ENCODE measurements around the gene SKI.

SKI gene

DNA sequence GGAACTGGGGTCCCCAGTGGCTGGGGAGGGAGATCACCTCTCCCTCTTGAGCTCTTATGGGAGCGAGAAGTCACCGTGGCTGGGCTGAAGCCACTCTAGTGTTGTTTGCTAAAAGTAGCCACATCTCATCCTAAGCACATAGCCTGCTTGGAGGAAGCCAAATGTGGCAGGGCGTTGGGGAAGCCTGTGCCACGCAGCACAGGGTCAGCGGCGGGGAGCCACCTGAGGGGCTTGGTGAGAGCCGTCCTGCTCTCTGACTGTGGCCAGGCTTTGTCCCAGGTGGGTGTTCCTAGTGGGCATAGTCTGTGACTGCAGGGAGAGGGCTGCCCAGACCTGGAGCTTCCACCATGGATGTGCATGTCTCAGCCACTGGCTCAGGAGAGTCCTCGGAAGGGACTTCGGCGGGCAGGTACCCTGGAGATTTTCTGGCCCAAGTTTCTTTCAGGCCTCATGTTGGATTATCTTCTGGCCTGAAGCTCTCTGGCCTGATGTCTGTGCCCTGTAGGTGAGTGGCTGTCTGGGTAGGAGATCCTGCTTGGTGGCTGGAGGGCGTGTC, 124.3 kb downstream of the SKI start:
- DNase-seq (ENCODE audit: low read depth) = no peak

DNA sequence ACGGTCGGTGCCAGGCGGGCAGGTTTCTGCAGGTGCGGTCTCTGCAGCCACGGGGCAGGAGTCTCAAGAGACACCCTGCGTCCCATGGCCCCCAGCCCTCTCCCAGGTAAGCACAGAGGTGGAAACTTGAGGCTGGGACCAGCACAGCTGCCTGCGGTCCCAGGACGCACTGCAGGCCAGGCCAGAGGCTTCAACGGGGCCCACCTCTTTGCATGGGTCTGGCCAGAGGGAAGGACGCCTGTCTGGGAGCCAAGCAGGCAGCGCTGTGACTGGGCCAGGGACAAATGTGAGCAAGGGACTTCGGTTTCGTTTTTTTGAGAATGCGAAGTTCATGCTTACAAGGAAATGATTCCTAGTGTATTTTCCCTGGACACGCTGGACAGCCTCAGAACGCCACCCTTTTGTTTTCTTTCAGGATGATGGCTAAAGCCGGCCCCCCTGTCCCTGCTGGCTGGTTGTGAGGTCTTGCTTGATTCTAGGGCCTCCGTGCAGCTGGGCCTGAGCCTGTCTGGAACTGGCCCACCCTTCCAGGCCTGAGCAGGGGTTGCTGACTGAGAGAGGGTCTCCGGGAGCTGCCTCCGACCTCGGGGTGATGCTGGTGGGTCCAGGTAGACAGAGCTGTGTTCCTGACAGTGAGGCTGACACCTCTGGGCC, 124.9 kb downstream of the SKI start:
- no peak for DNase-seq (ENCODE audit: low read depth)

DNA sequence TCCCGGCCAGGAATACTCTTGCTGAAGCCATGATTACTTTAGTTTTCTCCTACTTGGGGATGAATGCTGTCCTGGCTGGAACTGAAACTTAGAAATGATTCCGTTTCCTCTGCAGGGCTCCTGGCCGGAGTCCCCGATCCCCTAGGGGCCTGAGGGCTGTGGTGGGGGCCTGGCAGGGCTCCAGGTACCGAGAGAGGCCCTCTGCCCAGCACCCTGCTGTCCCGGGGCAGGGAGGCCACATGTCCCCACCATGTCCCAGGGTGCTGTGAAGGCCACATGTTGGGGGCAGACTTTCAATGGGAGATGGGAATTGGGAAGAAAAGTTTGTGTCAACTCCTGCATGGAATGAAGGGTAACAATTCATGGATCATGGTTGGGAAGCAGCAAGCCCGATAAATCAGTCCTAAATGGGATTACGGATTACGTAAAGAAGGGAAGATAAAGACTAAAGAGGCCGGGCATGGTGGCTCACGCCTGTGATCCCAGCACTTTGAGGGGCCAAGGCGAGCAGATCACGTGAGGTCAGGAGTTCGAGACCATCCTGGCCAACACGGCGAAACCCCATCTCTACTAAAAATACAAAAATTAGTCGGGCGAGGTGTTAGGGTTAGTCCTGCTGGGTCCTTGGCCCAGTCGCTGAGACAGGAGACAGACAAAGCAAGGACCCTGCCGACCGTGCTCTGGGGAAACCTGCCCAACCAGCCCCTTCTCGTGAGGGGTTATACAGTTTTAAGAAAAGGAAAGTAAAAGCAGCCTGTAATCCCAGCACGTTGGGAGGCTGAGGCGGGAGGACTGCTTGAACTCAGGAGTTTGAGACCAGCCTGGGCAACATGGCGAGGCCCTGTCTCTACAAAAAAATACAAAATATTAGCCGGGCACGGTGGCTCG, 125.7 kb downstream of the SKI start:
- DNase-seq (ENCODE audit: low read depth) = no peak

DNA sequence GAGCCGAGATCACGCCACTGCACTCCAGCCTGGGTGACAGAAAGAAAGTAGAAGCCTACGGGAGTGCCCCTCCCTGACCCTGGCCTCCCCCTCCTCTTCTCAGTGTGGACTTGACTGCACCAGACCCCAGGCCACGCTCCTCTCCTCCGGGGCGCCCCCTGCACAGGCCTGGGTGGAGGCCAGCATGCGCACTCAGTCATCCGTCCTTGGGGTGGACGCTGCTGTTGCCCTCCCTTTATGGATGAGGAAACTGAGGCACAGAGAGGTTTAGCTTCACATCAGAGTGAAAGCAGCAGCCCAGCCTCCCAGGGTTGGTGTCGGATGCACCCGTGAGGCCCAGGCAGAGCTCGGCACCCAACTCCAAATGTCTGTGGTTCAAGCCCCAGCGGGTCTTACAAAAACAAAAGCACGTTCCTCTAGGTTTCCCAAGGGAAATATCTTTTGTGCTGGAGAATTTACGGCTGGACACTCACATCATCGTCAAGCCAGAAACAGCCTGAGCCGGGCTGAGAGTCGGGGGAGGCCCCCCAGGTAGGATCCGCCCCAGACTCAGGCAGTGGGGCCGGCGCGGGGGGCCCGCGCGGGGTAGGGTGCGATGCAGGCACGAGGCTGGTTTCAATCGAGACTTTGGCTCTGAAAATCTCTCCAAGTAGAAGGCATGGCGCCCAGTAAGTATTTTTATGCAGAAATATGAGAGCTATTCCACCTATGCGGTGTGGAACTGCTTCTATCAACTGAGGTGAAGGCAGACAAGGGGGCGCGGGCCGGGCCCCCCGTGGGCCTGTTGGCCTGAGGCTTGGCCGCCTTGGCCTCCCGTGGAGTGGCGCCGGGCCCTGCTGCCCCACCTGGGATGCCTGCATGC, 126.6 kb downstream of the SKI start:
- no peak for DNase-seq (ENCODE audit: low read depth)

DNA sequence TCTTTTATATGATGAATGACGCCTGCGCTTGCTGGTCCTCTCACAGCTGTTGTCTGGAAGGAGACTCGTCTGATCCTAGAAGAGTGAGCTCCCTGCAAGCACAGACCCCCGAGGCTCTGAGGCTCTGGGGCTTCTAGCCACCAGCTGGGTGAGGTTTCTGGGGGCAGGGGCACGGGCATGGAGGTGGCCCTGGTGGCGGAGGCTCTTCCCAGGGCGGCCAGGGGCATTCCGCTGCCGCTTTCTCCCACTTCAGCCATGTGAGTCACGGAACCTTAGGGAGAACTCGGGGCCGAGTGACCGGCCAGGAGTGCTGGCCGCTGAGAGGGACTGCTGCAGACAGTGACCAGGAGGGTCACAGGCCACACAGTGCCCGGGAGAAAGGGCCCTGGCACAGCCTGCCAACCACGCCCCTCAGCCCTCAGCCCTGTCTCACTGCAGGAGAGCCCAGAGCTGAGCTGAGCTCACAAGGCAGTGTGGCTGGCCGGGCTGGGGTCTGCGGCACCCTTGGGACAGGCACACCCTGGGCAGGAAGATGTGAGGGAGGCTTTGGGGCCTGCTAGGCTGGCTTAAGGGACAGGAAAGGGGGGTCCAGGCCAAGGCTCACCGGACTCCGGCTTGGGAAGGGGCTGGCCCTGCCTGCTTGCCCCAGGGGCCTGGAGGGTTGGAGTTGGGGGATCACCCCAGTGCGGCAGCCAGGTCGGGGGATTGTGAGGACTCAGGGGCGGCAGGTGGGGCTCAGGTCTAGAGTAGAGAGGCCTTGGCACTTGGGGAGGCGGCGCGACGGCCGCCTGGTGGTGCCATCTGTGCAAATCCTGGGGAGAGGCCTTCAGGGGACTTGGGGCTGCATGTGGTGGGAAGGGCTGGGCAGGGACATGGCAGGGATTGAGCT, 127.5 kb downstream of the SKI start:
- no peak for DNase-seq (ENCODE audit: low read depth)

DNA sequence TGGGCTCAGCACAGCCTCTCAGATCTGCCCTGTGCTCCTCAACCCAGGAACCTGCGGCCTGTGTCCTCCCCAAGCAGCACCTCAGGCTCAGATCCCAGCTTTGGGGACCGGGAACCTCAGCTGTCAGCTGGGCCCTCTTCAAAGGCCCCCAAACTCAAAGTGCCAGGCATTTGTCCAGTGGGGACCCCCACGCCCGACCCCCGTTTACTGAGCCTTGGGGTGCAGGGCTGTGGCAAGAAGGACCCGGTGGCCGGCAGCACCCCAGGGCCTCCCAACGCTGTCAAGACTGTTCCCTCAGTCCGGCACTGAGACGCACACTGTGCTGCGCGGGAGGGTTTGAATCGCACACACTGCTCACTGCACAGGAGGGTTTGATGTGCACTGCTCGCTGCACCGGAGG, 128.3 kb downstream of the SKI start:
- no peak for DNase-seq (ENCODE audit: low read depth)

DNA sequence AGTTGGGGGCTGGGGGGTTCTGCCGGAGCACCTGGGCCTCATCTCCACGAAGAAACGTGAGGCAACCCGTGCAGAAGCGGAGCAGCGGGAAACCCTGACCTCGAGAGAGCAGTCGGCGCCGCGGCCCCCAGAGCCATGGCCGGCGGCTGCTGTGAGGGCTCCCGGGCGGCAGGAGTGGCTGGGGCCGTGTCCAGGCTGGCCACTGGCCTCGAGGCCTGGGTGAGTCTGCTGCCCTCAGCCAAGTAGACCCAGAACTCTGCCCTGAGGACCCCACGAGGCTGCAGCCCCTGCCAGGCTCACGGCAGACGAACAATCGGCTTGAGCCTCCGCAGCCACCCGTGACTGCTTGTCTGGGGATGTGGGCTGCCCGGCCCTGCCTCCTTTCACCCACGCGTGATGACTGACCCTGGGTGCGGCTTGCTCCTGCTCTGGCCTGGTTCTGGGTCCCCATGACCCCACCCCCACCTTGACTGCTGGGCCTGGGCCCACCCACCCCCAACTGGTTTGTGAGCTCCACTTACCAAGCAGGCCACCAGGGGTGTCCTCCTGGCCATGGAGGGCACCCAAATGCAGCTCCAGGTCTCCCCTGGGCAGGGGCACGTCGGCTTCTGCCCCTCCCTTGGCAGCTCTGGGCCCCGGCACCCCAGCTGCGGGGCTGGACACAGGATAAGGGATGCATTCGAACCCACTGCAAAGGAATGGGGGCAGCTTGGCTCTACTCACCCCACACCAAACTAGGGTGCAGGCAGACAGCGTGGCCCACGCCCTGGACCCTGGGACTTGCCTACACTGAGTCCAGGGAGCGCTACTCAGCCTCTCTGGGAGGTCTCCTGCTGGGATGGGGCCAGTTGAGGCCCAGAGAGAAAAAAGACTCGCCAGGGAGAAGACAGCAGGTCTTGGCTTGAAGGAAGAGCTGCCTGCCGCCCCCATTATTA, 129.1 kb downstream of the SKI start:
- no peak for DNase-seq (ENCODE audit: low read depth)

DNA sequence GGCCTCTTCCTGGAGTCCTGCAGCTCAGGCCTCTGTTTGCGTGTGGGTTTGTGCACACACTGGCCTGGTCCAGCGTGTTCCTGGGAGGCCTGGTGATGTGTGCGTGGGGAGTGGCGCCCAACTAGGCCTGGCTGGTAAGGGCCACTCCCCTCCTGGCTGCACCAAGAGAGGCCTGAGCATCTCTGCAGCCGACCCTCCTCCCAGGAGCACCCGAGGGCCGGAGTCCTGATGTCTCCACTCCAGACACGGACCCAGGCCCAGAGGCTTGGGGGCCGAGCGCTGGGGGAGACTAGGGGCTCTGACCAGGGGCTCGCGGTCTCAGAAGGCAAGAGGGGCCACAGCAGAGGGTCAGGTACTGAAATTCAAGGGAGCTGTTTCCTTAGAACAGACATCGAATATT, 130.0 kb downstream of the SKI start:
- DNase-seq (ENCODE audit: low read depth) = no peak

DNA sequence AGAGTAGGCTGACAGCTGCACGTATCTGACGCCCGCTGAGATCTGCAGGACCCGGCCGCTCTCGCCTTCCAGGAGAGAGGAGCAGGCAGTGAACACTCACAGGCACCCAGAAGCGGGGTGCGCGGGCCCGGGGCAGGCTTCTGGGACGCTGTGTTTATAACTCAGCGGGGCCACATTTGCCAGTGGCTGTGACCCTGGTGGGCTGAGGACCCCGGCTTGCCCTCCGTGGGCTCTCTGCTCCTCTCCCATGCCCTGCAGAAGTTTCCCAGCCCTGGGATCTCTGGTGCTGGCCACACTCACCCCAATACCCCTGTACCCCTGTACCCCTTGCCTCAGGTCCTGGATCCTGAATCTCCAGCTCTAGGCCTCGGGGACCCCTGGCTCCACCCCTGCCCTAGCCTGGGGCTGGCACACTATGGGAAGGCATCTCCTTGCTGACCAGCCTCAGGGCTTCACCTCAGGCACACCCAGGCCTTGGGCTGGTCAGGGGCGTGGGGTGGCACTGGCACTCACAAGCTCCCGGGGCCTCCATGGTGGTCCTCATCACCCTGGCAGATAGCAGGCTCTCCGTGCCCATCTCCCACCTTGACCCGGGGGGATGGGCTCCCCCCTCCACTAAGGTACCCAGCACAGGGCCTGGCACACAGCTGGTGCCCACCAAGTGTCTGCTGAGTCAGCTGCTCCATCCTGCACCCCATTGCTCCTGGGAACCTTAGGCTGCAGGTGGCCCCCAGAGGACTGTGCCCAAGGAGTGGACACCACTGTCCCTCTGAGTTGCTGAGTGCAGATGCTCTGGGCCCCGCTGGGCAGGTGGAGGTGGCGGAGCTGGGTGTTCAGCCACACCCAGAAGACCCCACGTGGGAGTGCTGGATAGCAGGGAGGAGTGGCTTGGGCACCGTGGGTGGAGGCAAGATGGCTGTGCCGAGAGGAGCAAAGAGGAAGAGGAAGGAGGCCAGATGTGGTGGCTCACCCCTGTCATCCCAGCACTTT, 130.8 kb downstream of the SKI start:
- DNase-seq (ENCODE audit: low read depth) = no peak

Measured in activated T-helper 1 cell treated with Interleukin-2 at 50 U/mL for 16 hours (primary cell).